Activated CD8-positive, alpha-beta memory T cell treated with anti-CD3 and anti-CD28 coated beads, Interleukin-2, amount 50 U/mL, for 4 hours (primary cell): Measurements from ENCODE around the gene NUP107.
A peak's percentile ranks its signal among the peaks of the same experiment; 100 is the strongest.
"Not testable (repeated sequence)": the region's sequence is repeated elsewhere in the genome, so short reads cannot be mapped to it uniquely, and the experiment has no call there.

Source experiments
- DNase-seq: peaks from one replicate; pipeline ENCODE4 v3.0.0-alpha.2; 2020

Gene NUP107

DNA sequence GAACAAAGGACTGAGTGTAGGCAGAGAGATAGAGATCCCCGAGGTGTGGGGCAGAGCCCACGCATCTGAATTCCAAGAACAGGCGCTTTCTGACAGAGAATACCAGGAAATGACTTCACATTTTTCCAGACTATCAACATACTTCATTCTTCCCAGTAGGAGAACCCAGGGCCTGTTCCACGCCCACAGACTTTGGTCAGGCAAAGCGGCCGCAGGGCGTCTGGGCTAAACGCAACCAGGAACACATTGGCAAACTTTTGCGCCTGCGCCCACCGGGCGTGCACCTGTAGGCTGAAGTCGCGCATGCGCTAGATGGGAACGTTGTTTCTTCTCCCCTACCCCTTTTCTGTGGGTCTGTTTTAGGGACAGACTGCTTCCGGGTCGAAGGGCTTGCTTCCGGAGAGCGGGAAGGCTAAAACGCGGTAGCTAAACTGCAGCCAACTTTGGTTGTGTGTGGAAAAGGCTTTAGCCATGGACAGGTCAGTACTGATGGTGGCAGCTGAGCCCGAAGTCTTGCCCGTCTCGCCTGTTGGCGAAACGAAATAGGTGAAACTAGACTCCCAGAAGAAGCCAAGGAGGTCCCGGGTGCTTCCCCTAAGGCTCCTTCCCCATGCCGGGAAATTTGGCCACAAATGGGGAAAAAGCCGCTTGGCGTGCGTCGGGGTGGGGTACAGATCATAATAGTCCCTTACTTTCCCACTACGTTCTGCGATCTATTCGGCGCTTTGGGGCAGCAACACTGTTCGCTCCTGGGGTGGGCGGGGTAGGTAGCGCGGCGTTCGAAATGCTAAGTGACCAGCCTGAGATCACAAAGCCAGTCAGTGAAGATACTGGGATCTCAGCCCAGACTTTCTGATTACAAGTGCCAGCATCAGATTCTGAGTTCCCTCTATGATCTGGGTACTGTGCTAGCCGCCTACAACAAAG lies at the start of gene NUP107:
Gene NUP107, plus strand, starts transcription at position 384 of the 927 bp plus-strand sequence. Its CDS starts 88 bp downstream, at position 472.
- peak; percentile 96 for DNase-seq

GRCh38 chr12:68637439-68637838 lies 49.3 kb upstream of the NUP107 start:
- not testable (repeated sequence) for DNase-seq

DNA sequence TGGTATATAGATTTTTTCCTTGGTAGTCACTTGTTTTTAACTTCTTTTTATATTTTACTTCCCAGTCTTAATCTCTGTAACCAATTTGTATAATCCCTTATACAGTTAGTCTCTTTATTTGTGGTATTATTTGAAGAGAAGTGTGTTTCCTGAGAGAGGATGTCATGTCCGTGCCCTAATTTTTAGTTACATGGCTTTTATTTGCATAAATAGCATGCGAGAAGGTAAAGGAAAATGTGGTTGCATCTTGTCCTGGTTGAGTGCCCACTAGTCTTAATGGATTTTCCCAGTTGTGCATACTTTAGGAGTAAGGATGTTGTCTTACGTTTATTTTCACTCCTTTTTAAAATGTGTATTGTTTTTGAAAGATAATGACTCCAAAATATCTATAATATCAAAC lies 48.6 kb upstream of the NUP107 start:
- DNase-seq = no peak

DNA sequence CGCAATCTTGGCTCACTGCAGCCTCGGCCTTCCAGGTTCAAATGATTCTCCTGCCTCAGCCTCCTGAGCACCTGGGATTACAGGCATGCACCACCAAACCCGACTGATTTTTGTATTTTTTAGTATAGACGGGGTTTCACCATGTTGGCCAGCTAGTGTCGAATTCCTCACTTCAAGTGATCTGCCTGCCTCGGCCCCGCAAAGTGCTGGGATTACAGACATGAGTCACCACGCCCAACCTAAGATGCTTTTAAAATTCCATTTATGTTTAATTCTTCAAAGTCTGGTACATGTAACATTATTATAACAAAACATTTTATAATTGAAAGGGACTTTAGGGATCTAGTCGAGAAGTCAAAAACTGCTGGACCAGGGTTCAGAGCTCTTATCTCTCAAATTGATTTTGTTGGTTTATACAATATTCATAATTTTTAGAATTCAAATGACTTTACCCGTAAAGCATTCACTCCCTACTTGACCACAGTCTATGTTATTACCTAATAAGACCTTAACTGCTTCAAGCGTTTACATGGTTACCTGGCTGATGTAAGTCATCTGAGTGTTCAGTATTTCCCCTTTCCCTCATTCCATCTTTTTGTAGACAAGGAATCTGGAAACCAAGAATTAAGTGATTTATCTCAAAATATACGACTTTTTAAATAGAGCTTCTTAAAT lies 47.9 kb upstream of the NUP107 start:
- no peak for DNase-seq

DNA sequence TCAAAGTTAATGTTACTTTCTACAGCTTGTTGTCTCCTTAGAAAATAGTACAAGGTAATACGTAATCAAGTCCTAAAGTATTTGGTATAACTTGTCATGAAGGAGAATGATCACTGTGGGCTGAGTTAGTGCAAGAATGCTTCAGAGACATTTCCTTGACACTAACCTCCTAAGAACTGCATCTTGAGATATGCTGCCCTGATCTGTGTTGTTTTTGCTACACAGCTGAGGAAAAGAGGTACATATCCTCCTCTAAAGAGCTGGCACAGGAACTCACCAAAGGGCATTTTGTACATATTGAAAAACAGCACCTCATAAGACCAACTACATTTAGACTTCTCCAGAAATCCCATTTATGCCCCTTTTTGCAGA lies 47.4 kb upstream of the NUP107 start:
- no peak for DNase-seq

DNA sequence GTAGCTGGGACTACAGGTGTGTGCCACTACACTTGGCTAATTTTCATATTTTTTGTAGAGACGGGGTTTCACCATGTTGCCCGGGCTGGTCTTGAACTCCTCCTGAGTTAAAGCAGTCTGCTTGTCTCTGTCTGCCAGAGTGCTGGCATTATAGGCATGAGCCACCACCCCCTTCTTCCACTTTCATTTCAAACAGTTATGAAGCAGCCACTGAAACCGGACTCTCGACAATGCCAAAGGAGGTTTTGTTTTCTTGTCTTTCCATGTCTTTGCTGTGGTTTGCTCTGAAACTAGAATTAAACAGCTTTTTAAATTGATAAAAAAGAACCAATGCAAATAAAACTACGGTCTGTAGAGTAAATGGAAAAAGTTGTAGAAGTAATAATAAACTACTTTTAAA lies 45.6 kb upstream of the NUP107 start:
- DNase-seq = peak; percentile 21

GRCh38 chr12:68646484-68646883 lies 40.3 kb upstream of the NUP107 start:
- no peak for DNase-seq

DNA sequence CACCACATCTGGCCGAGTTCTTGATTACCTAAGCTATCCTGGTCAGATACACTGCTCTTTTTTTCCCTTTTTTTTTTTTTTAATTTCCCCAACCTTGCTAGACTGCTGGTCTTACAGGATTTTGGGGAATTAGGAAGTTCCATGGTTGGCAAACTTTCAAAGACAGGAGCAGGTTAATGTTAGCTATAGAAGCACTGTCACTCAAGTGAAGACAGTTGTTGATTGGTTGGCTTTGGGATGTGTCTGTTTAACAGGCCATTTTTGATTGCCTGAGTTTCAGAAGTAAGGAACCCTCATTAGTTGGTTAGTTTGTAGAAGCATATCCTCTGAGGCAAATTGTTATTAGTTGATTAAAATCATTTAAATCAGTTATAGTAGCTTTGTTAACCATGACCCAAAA lies 39.3 kb upstream of the NUP107 start:
- DNase-seq = no peak

GRCh38 chr12:68648179-68648578 lies 38.6 kb upstream of the NUP107 start:
- DNase-seq = no peak

DNA sequence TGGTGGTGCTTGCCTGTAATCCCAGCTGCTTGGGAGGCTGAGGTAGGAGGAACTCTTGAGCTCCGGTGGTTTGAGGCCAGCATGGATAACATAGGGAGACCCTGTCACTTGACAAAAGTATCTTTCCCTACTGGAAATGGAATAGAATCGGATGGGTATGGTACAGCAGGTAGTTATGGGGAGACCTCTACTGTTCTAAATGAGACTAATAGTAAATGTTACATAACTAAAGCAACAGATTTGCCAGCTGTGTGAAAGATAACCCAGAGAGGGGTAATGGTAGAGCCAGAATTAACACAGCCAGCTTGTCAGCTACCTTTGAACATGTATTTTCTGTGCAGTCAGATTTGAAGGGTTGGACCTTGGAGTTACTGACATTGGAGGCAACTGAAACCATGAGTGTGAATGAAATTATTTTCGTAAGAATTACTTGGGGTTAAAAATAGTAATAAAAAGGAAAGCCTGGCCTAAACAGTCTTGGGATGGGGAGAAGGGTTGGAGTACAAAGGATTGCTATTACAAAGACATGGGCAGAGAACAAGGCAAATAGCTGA lies 21.7 kb upstream of the NUP107 start:
- DNase-seq = no peak

GRCh38 chr12:68667291-68667690 lies 19.5 kb upstream of the NUP107 start:
- DNase-seq = no peak

- no peak for DNase-seq
Measured at GRCh38 chr12:68667896-68668295, 18.9 kb upstream of the NUP107 start.

DNA sequence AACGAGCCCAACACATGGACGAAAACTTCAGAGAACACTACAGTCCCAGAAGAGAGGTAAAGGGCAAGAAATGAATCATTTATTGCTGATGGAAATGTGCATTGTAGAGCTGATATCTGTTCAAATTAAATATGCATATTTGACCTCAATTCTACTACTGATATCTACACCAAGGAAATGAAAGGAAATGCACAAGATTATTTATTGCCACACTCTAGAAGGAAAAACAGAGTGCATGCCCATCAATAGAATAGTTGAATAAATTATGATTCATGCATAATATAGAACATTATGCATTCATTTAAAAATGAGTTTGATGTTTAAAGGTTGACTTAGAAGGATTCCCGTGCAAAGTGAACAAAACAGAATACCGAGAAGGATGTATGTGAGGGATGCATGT lies 15.6 kb upstream of the NUP107 start:
- DNase-seq = no peak

DNA sequence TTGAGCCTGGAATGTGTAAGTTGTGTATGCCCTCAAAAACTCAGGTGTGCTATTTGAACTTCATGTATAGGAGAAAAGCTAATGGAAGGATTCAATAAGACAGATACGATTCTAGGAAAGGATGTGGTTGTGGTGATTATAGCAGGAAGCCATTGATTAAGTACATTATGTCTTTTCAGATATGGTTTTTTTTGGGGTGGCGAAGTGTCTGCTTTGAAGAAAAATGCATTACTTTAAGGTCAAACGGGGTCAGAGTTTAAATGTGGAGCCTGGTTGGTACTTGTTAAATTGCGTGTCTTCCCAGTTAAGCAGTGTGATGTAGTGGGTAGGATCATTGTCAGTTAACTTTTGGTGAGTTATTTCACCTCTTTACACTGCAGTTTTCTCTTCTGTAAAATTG lies 13.0 kb upstream of the NUP107 start:
- no peak for DNase-seq

DNA sequence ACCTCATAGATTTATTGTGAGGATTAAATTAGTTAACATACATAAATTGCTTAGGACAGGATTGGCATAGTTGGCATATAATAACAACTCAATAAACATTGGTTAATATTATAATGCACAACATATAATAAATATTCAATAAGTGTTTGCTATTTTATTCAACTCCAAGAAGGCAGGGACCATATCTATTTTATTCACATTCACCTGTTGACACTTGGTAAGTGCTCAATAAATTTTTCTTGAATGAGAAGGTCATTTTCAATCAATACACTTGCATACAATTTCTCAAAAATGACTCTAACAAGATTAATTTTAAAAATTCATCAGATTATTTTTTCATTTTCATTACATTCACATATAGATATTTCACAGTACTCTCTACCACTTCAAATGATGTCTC lies 12.4 kb upstream of the NUP107 start:
- DNase-seq = no peak

- DNase-seq = peak; percentile 72
Measured at GRCh38 chr12:68675101-68675842, 11.5 kb upstream of the NUP107 start.

DNA sequence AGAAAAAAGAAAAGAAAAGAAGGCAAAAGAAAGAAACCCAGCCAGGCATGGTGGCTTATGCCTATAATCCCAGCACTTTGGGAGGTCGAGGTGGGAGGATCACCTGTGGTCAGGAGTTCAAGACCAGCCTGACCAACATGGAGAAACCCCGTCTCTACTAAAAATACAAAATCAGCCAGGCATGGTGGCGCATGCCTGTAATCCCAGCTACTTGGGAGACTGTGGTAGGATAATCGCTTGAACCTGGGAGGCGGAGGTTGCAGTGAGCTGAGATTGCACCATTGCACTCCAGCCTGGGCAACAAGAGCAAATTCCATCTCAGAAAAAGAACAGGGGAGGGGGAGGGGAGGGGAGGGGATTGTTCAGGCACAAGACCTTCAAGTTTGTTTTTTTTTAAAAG lies 9.9 kb upstream of the NUP107 start:
- DNase-seq = not testable (repeated sequence)

GRCh38 chr12:68686262-68686594 lies 550 bp upstream of the NUP107 start:
- DNase-seq = no peak

- no peak for DNase-seq
Measured at GRCh38 chr12:68695454-68695853, 8.7 kb downstream of the NUP107 start.

GRCh38 chr12:68699486-68699885 lies 12.7 kb downstream of the NUP107 start:
- DNase-seq = no peak

GRCh38 chr12:68727776-68728175 lies 41.0 kb downstream of the NUP107 start:
- DNase-seq = no peak

DNA sequence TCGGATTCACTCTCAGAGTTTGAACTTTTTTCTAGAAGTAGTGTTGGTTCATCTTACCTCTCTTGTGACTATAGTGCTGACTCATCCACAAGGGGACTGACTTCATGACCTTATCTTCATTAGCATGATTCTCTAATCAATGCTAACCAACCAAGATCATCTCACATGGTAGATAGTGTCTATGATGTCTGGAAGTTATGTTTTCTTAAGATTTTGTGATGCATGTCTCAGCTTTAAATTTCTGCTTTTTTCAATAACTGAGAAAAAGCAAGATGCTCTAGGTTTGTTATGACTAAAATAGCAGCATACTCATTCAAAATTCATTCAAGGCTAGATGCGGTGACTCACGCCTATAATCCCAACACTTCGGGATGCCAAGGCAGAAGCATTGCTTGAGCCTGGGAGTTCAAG lies 46.9 kb downstream of the NUP107 start:
- no peak for DNase-seq

DNA sequence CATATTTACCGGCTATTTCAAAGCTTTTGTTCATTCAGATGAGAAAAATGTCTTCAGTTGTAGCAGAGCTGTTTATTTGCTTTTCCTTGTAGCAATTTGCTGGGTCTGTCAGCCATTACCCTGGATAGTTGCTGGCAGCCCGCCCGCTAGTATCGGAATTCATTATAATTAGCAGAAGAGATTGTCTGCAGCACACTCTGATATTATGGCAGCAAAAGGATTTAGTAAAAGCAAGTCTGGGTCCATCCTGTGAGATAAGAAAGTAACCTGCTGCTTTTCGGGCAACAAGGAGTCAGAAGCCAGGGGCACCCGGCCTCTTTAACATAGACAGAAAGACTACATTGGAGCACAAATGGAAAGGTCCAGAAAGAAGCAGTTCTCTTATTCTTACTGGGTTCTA lies 53.1 kb downstream of the NUP107 start:
- no peak for DNase-seq
